Measurements from ENCODE around the gene SCAF1. TPM values are rescaled to one million over a fixed set of nuclear protein-coding genes. Genes with fewer than 3 reads are reported as not detected.

Gene SCAF1
- total and polyA plus RNA-seq, 9 of the 15 experiments (the other 6 are each of a cell fraction or from before 2014, with no cell fraction given), result 0.20 to 79.0 (median 4.9) TPM

- TF ChIP-seq RERE (CRISPR knock-in tag; IDR thresholded peaks at IDR 0.05; ENCODE audit: borderline replicate concordance) (no peak), SAP30 (IDR thresholded peaks at IDR 0.05; ENCODE audit: borderline replicate concordance, insufficient read depth, low read depth, low read length, poor library complexity, severe bottlenecking) (no peak), ZNF143 (CRISPR knock-in tag; IDR thresholded peaks at IDR 0.05) (no peak), ZNF232 (CRISPR knock-in tag; IDR thresholded peaks at IDR 0.05) (no peak), CREM (IDR thresholded peaks at IDR 0.05; ENCODE audit: low read depth) (peak; percentile 20; the same call in 1 of the 2 replicates), PHF20 (IDR thresholded peaks at IDR 0.05; ENCODE audit: partially characterized antibody) (no peak), ZNF592 (IDR thresholded peaks at IDR 0.05) (0 out of 2 replicates have a peak, but pooled peaks have one; percentile 71), XRCC5 (IDR thresholded peaks at IDR 0.05; ENCODE audit: low read depth, low read length) (peak; percentile 94), SP2 (IDR thresholded peaks at IDR 0.05; ENCODE audit: extremely low read depth, low read depth, low read length, poor library complexity, severe bottlenecking) (no peak), ELF1 (tag; IDR thresholded peaks at IDR 0.05) (no peak), ZFP30 (CRISPR knock-in tag; IDR thresholded peaks at IDR 0.05; ENCODE audit: borderline replicate concordance) (no peak), FOXJ3 (CRISPR knock-in tag; IDR thresholded peaks at IDR 0.05) (no peak), BHLHE40 (IDR thresholded peaks at IDR 0.05; ENCODE audit: low read length) (no peak), ZBED1 (IDR thresholded peaks at IDR 0.05) (no peak), SMARCA4 (IDR thresholded peaks at IDR 0.05) (peak; percentile 56; the same call in 1 of the 2 replicates)
- TF ChIP-seq, protein P1, sequence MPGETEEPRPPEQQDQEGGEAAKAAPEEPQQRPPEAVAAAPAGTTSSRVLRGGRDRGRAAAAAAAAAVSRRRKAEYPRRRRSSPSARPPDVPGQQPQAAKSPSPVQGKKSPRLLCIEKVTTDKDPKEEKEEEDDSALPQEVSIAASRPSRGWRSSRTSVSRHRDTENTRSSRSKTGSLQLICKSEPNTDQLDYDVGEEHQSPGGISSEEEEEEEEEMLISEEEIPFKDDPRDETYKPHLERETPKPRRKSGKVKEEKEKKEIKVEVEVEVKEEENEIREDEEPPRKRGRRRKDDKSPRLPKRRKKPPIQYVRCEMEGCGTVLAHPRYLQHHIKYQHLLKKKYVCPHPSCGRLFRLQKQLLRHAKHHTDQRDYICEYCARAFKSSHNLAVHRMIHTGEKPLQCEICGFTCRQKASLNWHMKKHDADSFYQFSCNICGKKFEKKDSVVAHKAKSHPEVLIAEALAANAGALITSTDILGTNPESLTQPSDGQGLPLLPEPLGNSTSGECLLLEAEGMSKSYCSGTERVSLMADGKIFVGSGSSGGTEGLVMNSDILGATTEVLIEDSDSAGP (CRISPR knock-in tag; IDR thresholded peaks at IDR 0.05), result no peak
Observed at GRCh38 chr19:49672131-49672919, 30.3 kb downstream of the SCAF1 start (continued).

Data from K562 (cell line).